Measurements from ENCODE around the gene GTF2B.
"Not testable (repeated sequence)": the region's sequence is repeated elsewhere in the genome, so short reads cannot be mapped to it uniquely, and the experiment has no call there.

GTF2B gene

GRCh38 chr1:88920845-88921244 is 29.5 kb upstream of the GTF2B start:
- no peak for DNase-seq (ENCODE audit: low read depth)
- no peak overlapping the region for H3K4me3 ChIP-seq (ENCODE audit: low read length)
- no peak for TF ChIP-seq CTCF (conservative IDR thresholded peaks at IDR 0.05; ENCODE audit: low read depth, low read length)

GRCh38 chr1:88917321-88918025 is 26.1 kb upstream of the GTF2B start:
- TF ChIP-seq CTCF (conservative IDR thresholded peaks at IDR 0.05; ENCODE audit: low read depth, low read length), result no peak
- H3K4me3 ChIP-seq (ENCODE audit: low read length), result no peak overlapping the region
- no peak for DNase-seq (ENCODE audit: low read depth)

- no peak overlapping the region for H3K4me3 ChIP-seq (ENCODE audit: low read length)
- DNase-seq (ENCODE audit: low read depth), result no peak
- TF ChIP-seq CTCF (conservative IDR thresholded peaks at IDR 0.05; ENCODE audit: low read depth, low read length), result no peak
Observed at GRCh38 chr1:88916883-88917282, 25.5 kb upstream of the GTF2B start.

GRCh38 chr1:88911800-88912199 is 20.4 kb upstream of the GTF2B start:
- DNase-seq (ENCODE audit: low read depth); H3K4me3 ChIP-seq (ENCODE audit: low read length): not testable (repeated sequence)

GRCh38 chr1:88911161-88911560 is 19.8 kb upstream of the GTF2B start:
- DNase-seq (ENCODE audit: low read depth), result no peak
- no peak overlapping the region for H3K4me3 ChIP-seq (ENCODE audit: low read length)
- TF ChIP-seq CTCF (conservative IDR thresholded peaks at IDR 0.05; ENCODE audit: low read depth, low read length), result no peak

GRCh38 chr1:88910401-88910800 is 19.0 kb upstream of the GTF2B start:
- H3K4me3 ChIP-seq (ENCODE audit: low read length), result no peak overlapping the region
- TF ChIP-seq CTCF (conservative IDR thresholded peaks at IDR 0.05; ENCODE audit: low read depth, low read length), result no peak
- no peak for DNase-seq (ENCODE audit: low read depth)

GRCh38 chr1:88900883-88901282 is 9.5 kb upstream of the GTF2B start:
- H3K4me3 ChIP-seq (ENCODE audit: low read length), result no peak overlapping the region
- TF ChIP-seq CTCF (conservative IDR thresholded peaks at IDR 0.05; ENCODE audit: low read depth, low read length), result no peak
- DNase-seq (ENCODE audit: low read depth), result no peak

Data from retinal pigment epithelial cell (primary cell).